Dermis microvascular lymphatic vessel endothelial cell (primary cell): ENCODE measurements around the gene ARF3. TPM values are rescaled to one million over a fixed set of nuclear protein-coding genes. Genes with fewer than 3 reads are reported as not detected.

Experiments used
- total RNA-seq: library from RNA; depleted of rRNA; stranded (reverse); fragments of >200 nt; gene quantifications from 2 replicates; pipeline ENCODE4 v1.2.1, GENCODE V29; 2014

Gene ARF3
- total RNA-seq, 1 donor from 2014 or later, result 40.7 TPM

Other genes starting within 250 kb of the ARF3 start
- gene CCNT1, start 240.8 kb downstream of the ARF3 start, total RNA-seq, result 17.7 and 21.0 TPM in 2 replicates
- gene ADCY6, start 168.4 kb downstream of the ARF3 start, total RNA-seq, result 27.2 and 35.7 TPM in 2 replicates
- gene CACNB3, start 139.0 kb downstream of the ARF3 start, total RNA-seq, result 6.9 and 8.1 TPM in 2 replicates
- gene DDX23, start 105.3 kb downstream of the ARF3 start, total RNA-seq, result 60.0 and 67.6 TPM in 2 replicates
- gene RND1, start 91.6 kb downstream of the ARF3 start, total RNA-seq, result 3.2 and 6.1 TPM in 2 replicates
- gene FKBP11, start 32.0 kb downstream of the ARF3 start, total RNA-seq, result 9.9 and 12.3 TPM in 2 replicates
- 0.13 TPM in 2 replicates for gene WNT10B, start 14.2 kb upstream of the ARF3 start, total RNA-seq
- gene WNT1, start 20.8 kb upstream of the ARF3 start, total RNA-seq, result not detected in 2 replicates
- gene DDN, start 41.9 kb upstream of the ARF3 start, total RNA-seq, result under 0.01 and 0.13 TPM in 2 replicates
- 37.4 and 44.5 TPM in 2 replicates for gene PRKAG1, start 61.3 kb upstream of the ARF3 start, total RNA-seq
- 20.0 and 34.0 TPM in 2 replicates for gene KMT2D, start 103.3 kb upstream of the ARF3 start, total RNA-seq
- gene RHEBL1, start 112.5 kb upstream of the ARF3 start, total RNA-seq, result 1.9 and 2.2 TPM in 2 replicates
- 0.25 and 0.39 TPM in 2 replicates for gene DHH, start 137.3 kb upstream of the ARF3 start, total RNA-seq
- 79.7 and 97.0 TPM in 2 replicates for gene LMBR1L, start 153.4 kb upstream of the ARF3 start, total RNA-seq
- 914 and 1,463 TPM in 2 replicates for gene TUBA1B, start 173.9 kb upstream of the ARF3 start, total RNA-seq
- gene TUBA1A, start 231.6 kb upstream of the ARF3 start, total RNA-seq, result 771 and 815 TPM in 2 replicates